Stomach smooth muscle (tissue), 2 donors: ENCODE results near the gene RIN3.
"Not testable (repeated sequence)": the region's sequence is repeated elsewhere in the genome, so short reads cannot be mapped to it uniquely, and the experiment has no call there.

Experiments
- H3K27ac ChIP-seq: one replicate; pipeline ENCODE4 v1.7.0; 2013; ENCODE audit warnings: mild to moderate bottlenecking, low read length, inconsistent platforms
- H3K27me3 ChIP-seq, 2 donors: one replicate each; pipeline ENCODE4 v1.7.0; 2013; ENCODE audit warnings: low read length in 2 of 2; ENCODE audit not compliant: insufficient read depth in 2 of 2, control insufficient read depth in 1 of 2
- H3K36me3 ChIP-seq, 2 donors: one replicate each; pipeline ENCODE4 v1.7.0; 2013; ENCODE audit warnings: low read length in 2 of 2; ENCODE audit not compliant: control insufficient read depth in 2 of 2, insufficient read depth in 2 of 2
- H3K4me1 ChIP-seq: one replicate; pipeline ENCODE4 v1.7.0; 2013; ENCODE audit warnings: low read length; ENCODE audit not compliant: control insufficient read depth, insufficient read depth
- H3K4me3 ChIP-seq, 2 donors: one replicate each; pipeline ENCODE4 v1.7.0; 2013; ENCODE audit warnings: low read length in 2 of 2
- H3K9ac ChIP-seq, 2 donors: one replicate each; pipeline ENCODE4 v1.7.0; 2013; ENCODE audit warnings: low read length in 2 of 2, mild to moderate bottlenecking in 1 of 2
- H3K9me3 ChIP-seq, 2 donors: one replicate each; pipeline ENCODE4 v1.7.0; 2013; ENCODE audit warnings: low read length in 2 of 2; ENCODE audit not compliant: control insufficient read depth in 2 of 2
- donor health status: healthy.
- donor health status: Pancreatic carcinoma.

Gene RIN3

DNA sequence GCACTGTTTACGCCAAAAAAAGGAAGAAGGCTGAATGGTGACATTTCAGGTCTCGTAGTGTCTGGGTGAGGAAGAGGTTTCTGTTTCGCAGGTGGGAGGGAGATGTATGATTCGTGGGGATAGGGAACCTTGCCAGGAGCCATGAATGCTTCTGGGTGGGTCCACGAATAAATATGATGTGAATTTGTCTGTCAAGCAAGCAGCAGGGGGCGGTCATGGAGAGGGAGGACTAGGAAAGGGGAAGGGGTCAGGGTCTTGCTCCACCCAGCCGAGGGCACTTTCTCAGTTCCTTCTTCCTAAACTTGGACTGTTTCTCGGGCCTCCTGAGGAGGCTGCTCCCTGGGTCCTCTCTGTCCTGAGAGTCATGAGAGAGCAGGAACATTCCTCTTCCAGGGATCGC is 162.4 kb downstream of the RIN3 start:
- Histone ChIP-seq H3K4me3 (no peak overlapping the region), H3K27ac (no peak overlapping the region), H3K9ac (no peak overlapping the region), H3K9me3 (no peaks in the 10 kb centered on the region), H3K27me3 (no peaks in the 10 kb centered on the region), H3K36me3 (peaks cover 24 to 29% of the 10 kb centered on the region in 2 donors), H3K4me1 (peaks cover 2% of the 10 kb centered on the region)

DNA sequence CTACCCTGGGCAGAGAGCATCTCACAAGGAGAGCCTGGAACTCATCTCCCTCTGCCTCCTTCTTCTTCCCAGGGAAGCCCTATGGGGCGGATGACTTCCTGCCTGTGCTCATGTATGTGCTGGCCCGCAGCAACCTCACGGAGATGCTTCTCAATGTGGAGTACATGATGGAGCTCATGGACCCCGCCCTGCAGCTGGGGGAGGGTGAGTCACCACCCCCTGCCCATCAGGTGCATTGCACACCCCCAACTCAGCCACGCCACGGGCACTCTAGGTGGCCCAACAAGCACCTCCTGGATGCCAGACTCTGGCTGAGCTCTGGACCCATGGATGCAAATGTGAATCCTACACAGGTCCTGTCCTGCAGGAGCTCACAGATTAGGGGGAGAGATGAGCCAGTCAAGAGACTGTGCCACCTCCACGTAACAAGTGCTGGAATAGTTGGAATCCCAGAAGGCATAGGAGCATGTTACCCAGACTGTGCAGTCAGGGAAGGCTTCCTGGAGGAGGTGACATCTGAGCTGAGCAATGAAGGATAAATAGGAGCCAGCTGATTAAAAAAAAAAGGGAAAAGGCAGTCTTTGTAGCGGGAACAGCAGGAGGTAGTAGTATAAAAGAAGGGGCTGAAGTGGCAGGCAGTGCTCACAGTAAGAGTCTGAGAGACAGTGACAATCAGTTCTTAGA is 163.0 kb downstream of the RIN3 start:
- Histone ChIP-seq H3K27me3 (no peaks in the 10 kb centered on the region), H3K9me3 (no peaks in the 10 kb centered on the region), H3K27ac (no peak overlapping the region), H3K4me1 (peaks cover 7% of the 10 kb centered on the region), H3K36me3 (peaks cover 24 to 32% of the 10 kb centered on the region in 2 donors), H3K9ac (no peak overlapping the region), H3K4me3 (no peak overlapping the region)

DNA sequence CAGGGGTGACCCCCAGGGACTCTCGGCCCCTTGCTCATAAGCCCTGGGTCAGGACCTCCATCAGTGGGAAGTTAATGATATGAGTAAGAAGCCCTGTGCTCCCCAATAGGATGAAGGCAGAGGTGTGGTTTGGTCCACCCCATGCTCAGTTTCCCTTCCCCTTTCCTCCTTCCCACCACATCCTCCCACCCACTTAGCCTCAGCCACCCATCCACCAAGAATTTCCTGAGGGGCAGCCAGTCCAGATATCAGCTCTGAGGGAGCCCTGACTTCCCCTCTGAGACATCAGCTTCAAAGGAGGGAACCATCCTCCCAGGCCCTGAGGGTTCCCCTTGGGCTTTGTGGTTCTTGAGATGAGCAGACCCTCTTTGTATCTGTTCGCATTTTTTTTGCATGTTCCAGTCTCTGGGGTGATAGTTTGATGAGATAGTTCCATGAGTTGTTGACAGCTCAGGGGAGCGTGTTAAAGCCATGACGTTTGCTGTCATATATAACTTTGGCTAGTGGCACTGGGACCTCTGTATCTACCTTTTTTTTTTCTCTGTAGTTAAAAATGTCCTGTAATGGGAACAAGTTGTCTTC is 163.6 kb downstream of the RIN3 start:
- H3K36me3 ChIP-seq: peaks cover 26 to 33% of the 10 kb centered on the region in 2 donors
- no peaks in the 10 kb centered on the region for H3K27me3 ChIP-seq
- H3K4me3 ChIP-seq: no peak overlapping the region
- H3K9ac ChIP-seq: no peak overlapping the region
- no peaks in the 10 kb centered on the region for H3K9me3 ChIP-seq
- H3K4me1 ChIP-seq: peaks cover 7% of the 10 kb centered on the region
- H3K27ac ChIP-seq: no peak overlapping the region

DNA sequence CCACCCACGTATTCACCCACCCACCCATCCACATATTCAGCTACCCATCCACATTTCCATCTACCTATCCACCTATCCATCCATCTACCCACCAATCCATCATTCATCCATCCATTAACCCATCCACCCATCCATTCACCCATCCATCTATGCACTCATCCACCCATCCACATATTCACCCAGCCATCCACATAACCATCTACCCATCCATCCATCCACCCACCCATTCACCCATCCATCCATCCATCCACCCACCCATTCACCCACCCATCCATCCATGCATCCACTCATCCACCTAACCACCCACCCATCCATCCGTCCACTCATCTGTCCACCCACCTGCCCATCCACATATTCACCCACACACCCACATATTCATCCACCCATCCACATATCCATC is 164.4 kb downstream of the RIN3 start:
- Histone ChIP-seq H3K27me3 (no peaks in the 10 kb centered on the region), H3K4me1 (peaks cover 7% of the 10 kb centered on the region), H3K9ac (no peak overlapping the region), H3K27ac (no peak overlapping the region), H3K9me3 (no peaks in the 10 kb centered on the region), H3K36me3 (peaks cover 30 to 33% of the 10 kb centered on the region in 2 donors), H3K4me3 (no peak overlapping the region)

DNA sequence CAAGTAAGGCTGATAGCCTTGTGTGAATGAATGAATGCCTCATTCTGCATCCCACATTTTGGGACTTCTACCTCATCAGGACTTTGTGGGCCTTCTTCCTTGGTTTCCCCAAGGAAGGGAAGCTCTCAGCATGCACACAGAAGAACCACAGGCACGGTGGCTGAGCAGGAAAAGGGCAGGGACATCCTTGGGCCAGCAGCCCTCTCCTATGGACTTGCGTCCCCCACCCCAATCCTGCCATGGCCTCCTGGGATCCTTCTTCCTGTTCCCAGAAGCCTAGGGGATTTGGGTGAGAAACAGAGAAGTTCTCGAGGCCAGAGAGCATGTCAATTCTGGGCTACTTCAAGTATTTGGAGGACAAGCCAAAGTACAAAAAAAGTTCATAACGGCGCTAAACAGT is 165.2 kb downstream of the RIN3 start:
- Histone ChIP-seq H3K9me3 (no peaks in the 10 kb centered on the region), H3K4me1 (peaks cover 7% of the 10 kb centered on the region), H3K27ac (no peak overlapping the region), H3K27me3 (no peaks in the 10 kb centered on the region), H3K9ac (no peak overlapping the region), H3K4me3 (no peak overlapping the region), H3K36me3 (peaks cover 30 to 33% of the 10 kb centered on the region in 2 donors)

DNA sequence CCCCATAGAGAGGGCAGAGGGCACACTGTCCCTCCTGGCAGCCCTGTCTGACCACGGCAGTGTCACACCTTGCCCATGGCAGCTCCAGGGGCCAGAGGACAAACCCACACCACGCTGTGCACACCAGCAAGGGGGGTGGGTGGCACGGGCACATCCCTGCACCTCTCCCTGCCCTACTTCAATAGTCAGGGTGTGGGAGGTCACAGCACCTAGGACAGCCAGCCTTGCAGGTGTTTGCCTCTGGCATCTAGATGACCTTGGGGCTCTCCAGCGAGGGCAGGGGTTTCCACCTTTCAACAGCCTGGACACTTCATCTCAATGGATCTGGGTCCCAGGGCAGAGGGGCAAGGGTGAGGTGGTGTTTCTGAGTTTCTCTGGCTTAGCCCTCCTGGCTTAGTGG is 165.7 kb downstream of the RIN3 start:
- Histone ChIP-seq H3K36me3 (peaks cover 30 to 33% of the 10 kb centered on the region in 2 donors), H3K9me3 (no peaks in the 10 kb centered on the region), H3K4me1 (peaks cover 7% of the 10 kb centered on the region), H3K27me3 (no peaks in the 10 kb centered on the region), H3K4me3 (no peak overlapping the region), H3K9ac (no peak overlapping the region), H3K27ac (no peak overlapping the region)

DNA sequence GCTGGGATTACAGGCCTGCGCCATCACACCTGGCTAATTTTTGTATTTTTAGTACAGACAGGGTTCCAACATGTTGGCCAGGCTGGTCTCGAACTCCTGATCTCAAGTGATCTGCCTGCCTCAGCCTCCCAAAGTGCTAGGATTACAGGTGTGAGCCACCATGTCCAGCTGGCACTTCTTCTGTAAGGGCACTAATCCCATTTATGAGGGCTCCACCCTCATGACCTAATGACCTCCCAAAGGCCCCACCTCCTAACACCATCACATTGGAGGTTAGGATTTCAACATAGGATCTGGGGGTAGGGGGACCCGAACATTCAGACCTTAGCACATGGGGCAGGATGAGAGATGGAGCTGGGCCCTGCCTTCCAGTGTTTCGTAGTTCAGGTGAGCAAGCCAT is 166.7 kb downstream of the RIN3 start:
- H3K9me3 ChIP-seq, H3K4me3 ChIP-seq, H3K27ac ChIP-seq, H3K9ac ChIP-seq, H3K4me1 ChIP-seq, H3K27me3 ChIP-seq: not testable (repeated sequence)
- peaks cover 30 to 37% of the 10 kb centered on the region in 2 donors for H3K36me3 ChIP-seq

DNA sequence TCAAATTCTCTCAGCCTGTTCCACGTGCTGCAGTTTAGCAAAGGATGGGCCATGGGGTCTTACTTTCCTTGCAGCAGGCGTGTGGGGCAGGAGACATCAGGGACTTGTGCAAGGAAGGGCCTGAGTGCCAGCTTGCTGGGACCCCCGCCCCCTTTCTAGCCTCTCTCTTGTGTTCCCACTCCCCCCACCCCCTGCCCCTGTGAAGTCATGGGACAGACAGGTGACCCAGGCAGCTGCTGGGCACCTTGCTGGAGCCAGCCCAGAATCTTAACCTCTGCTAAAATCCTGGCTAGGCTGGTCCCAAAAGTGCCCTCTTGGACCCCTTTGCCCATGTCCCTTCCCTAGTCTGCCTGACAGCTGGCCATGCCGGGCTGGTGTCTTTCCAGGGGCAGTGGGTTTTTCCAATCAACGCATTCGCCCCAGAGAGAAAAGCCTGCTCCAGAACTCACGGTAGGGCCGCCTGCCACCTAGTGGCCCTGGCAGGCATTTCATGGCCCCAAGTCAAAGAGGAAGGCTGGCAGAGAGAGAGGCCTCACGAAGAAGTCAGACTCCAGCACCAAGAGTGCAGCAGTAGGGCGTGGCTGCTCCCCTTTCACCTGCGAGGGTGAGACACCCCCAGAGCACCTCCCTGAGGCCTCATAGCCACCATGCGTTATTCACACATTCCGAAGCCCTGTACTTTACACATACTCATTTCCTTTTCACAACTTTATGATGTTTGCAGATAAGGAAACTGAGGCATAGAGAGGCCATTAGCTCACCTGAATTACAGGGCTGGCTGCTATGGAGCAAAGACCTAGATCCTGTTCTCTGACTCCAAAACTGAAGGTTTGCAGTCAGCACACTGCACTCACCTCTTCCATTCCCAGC is 167.4 kb downstream of the RIN3 start:
- Histone ChIP-seq H3K9me3 (no peaks in the 10 kb centered on the region), H3K27ac (no peak overlapping the region), H3K4me3 (no peak overlapping the region), H3K4me1 (peaks cover 11% of the 10 kb centered on the region), H3K27me3 (no peaks in the 10 kb centered on the region), H3K9ac (peak overlapping the region in 1 of 2 donors; percentile 55), H3K36me3 (peaks cover 30 to 42% of the 10 kb centered on the region in 2 donors)

DNA sequence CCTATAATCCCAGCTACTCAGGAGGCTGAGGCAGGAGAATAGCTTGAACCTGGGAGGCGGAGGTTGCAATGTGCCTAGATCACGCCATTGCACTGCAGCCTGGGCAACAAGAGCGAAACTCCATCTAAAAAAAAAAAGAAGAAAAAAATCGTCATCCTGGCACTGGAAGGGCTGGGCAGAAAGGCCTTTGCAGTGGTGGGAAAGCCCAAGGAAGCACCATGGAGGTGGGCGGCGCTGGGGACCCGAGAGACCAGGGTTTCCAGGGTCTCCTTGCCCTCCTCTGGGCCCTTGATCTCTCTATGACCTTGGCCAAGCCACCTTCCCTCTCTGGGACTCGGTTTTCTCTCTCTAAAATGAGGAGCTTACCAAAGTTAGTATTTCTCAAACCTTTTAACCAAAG is 169.5 kb downstream of the RIN3 start:
- H3K9me3 ChIP-seq: no peaks in the 10 kb centered on the region
- H3K4me3 ChIP-seq: no peak overlapping the region
- no peaks in the 10 kb centered on the region for H3K27me3 ChIP-seq
- no peak overlapping the region for H3K9ac ChIP-seq
- H3K27ac ChIP-seq: no peak overlapping the region
- peaks cover 29% of the 10 kb centered on the region for H3K4me1 ChIP-seq
- peaks cover 16 to 29% of the 10 kb centered on the region in 2 donors for H3K36me3 ChIP-seq

DNA sequence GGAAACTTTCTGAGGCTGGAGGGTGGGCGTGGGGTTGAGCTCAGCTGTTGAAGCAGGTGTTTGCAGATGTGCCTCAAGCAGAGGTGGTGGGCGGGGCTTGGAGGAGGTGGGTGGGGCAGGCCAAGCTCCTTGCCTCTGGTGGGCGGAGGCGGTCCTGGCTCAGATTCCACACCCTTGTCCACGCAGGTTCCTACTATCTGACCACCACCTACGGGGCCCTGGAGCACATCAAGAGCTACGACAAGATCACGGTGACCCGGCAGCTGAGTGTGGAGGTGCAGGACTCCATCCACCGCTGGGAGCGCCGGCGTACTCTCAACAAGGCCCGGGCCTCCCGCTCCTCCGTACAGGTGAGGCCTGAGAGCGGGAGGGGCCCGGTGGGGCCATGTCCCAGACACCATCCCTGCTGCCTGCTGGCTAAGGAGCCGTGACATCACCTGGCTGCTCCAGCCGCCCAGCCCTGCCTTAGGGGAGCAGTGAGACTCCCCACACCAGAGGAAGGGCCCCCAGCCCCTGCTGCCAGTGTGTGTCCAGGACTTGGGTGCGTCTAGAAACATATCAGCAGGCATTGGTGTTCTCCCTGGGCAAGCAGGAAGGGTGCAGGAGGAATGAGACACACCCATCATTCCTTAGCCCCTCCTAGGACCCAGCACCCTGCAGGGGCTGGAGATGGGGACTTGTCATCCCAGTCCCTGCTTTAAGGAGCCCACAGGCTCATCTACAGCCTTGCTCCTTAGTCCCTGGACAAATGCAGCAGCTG is 171.4 kb downstream of the RIN3 start:
- no peak overlapping the region for H3K4me3 ChIP-seq
- H3K36me3 ChIP-seq: peaks cover 6 to 14% of the 10 kb centered on the region in 2 donors
- peak overlapping the region; percentile 31 for H3K27ac ChIP-seq
- no peaks in the 10 kb centered on the region for H3K9me3 ChIP-seq
- H3K4me1 ChIP-seq: peaks cover 29% of the 10 kb centered on the region
- no peaks in the 10 kb centered on the region for H3K27me3 ChIP-seq
- no peak overlapping the region for H3K9ac ChIP-seq
